Mucosa of descending colon (tissue), 3 donors: ENCODE measurements around the gene CPNE5. TPM values are rescaled to one million over a fixed set of nuclear protein-coding genes. Genes with fewer than 3 reads are reported as not detected.
A peak's percentile ranks its signal among the peaks of the same experiment; 100 is the strongest.

Source experiments
- ATAC-seq: fragments of 200-7000 bp; cut with Tn5 transposase; one replicate; pipeline ENCODE4 v1.9.1; 2020; ENCODE audit warnings: mild to moderate bottlenecking, moderate library complexity
- DNase-seq, 3 donors: peaks; one replicate each; pipeline ENCODE4 v3.0.0-alpha.2; 2020
- H3K36me3 ChIP-seq: fragments of 200-600 bp; one replicate; pipeline ENCODE4 v1.8.0; 2021; ENCODE audit warnings: low read depth, mild to moderate bottlenecking
- H3K4me1 ChIP-seq: fragments of 200-600 bp; one replicate; pipeline ENCODE4 v1.8.0; 2021; ENCODE audit warnings: low read depth, mild to moderate bottlenecking
- H3K4me3 ChIP-seq: fragments of 200-600 bp; one replicate; pipeline ENCODE4 v1.8.0; 2021; ENCODE audit warnings: mild to moderate bottlenecking
- H3K9me3 ChIP-seq: fragments of 200-600 bp; one replicate; pipeline ENCODE4 v1.8.0; 2021; ENCODE audit warnings: mild to moderate bottlenecking
- CTCF ChIP-seq: fragments of 200-600 bp; IDR thresholded peaks from one replicate; pipeline ENCODE4 v1.8.0; 2022; ENCODE audit warnings: antibody characterized with exemption, mild to moderate bottlenecking
- intact Hi-C, 2 donors: fragments of 100-400 bp; cut with DNase I in 1 of 2; cut with micrococcal nuclease in 1 of 2; formaldehyde crosslinking; loops; one replicate each; pipeline versions ENCODE4 v1.11.0 to v1.11.1; 2022; cut with DNase I, micrococcal nuclease
- total RNA-seq, 3 donors: library from RNA; stranded (reverse); fragmentation: NEBNext Ultra II Directional in 2 of 3; extraction: Animal tissue kit (Norgen Biotek cat#: 25700) in 2 of 3; gene quantifications; one replicate each; pipeline versions ENCODE4 v1.2.1 to v1.2.4, GENCODE V29; 2021 to 2023
- donor health status: DM: no; HTN: no; CAD: no; lungs with moderate emphysema.
- donor health status: DM: no; HTN: no; CAD: no.
- donor health status: DM: no; HTN: yes; CAD: no.

CPNE5 gene
- total RNA-seq, 3 donors from 2014 or later, result 4.7 to 15.2 (median 6.1) TPM

DNA sequence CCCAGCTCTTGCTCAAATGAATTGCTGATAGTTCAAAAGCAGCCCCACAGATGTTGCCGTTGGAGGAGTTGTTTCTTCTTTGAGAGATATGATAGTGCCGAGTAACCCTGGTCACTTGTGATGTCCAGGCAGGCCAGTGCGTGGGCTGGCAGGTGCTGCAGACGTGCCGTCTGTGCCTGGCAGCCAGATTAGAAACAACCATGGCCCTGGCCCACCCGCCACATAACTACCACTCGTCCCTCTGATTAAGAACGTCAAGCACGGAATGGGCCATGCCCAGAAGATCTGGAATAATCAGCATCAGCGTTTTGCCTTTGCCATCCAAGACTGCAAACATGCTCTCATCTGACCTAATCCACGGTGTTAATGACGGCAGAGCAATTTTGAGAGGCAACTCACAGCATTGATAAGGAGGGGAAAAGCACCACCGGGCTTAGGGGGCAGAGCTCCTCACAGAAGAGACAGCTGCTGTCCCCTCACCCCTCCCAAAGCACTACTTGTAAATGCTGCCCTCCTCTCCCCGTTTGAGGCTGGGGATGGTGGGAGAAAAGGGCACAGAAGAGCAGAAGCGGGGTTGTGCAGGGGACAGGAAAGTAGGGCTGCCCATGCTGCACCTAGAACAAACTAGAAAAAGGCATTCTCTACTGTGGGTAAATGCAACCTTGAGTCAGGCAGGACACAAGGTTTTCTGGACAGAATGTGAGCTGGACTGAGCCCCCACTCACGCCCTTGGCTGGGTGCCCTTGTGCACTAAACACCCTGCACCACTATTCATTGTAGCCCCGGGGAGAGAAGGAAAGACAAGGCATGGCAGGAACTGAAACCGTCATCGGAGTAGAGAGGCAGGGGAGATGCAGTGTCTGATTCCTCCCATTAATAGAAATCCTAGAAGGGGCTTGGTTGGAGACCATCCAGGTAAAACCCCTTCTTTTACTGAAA is 5.3 kb upstream of the CPNE5 start:
- Histone ChIP-seq H3K4me3 (no peak overlapping the region), H3K4me1 (peaks cover 16% of the 10 kb centered on the region), H3K9me3 (no peaks in the 10 kb centered on the region), H3K36me3 (no peaks in the 10 kb centered on the region)
- ATAC-seq, result no peak
- TF ChIP-seq CTCF, result no peak
- no peak for DNase-seq
- intact Hi-C loops, result no loop called here

- Histone ChIP-seq H3K4me3 (no peak overlapping the region), H3K36me3 (no peaks in the 10 kb centered on the region), H3K4me1 (peaks cover 11% of the 10 kb centered on the region), H3K9me3 (no peaks in the 10 kb centered on the region)
- intact Hi-C loops, result no loop called here
- no peak for TF ChIP-seq CTCF
- ATAC-seq (no peak), DNase-seq (no peak)
Measured at GRCh38 chr6:36843170-36843569, 3.9 kb upstream of the CPNE5 start.

DNA sequence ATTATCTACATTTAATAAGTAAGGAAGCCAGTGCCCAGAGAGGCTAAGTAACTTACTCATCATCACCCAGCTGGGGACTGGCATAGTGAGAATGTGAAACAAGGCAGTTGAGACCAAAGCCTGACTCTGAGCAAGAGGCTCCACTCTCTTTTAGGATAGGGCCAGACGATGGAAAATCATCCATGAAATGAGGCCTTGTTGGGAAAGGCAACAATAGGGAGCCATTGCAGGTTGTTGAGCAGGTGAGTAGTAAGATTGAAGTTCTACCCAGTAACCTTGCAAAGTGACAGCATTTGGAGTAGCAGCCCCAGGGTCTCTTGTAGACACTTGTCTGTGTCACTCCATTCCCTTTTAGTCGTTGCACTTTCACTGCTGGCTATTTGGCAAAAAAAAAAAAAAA is 2.5 kb upstream of the CPNE5 start:
- Histone ChIP-seq H3K4me1 (peaks cover 11% of the 10 kb centered on the region), H3K9me3 (no peaks in the 10 kb centered on the region), H3K4me3 (no peak overlapping the region), H3K36me3 (no peaks in the 10 kb centered on the region)
- no peak for TF ChIP-seq CTCF
- ATAC-seq (no peak), DNase-seq (no peak)
- intact Hi-C loops, result no loop called here

- Histone ChIP-seq H3K36me3 (no peaks in the 10 kb centered on the region), H3K4me3 (no peak overlapping the region), H3K4me1 (peaks cover 11% of the 10 kb centered on the region), H3K9me3 (no peaks in the 10 kb centered on the region)
- peak; percentile 26 for ATAC-seq
- no peak for TF ChIP-seq CTCF
- intact Hi-C loops, result no loop called here
- no peak for DNase-seq
Measured at GRCh38 chr6:36840432-36841403, 1.5 kb upstream of the CPNE5 start.

- no peaks in the 10 kb centered on the region for H3K9me3 ChIP-seq
- TF ChIP-seq CTCF, result no peak
- intact Hi-C loops, result no loop called here
- peak; percentile 59 for ATAC-seq
- H3K36me3 ChIP-seq, result no peaks in the 10 kb centered on the region
- DNase-seq, result peak in 1 of 3 donors; percentile 49
- H3K4me3 ChIP-seq, result no peak overlapping the region
- peaks cover 11% of the 10 kb centered on the region for H3K4me1 ChIP-seq
Measured at GRCh38 chr6:36839749-36840431, 646 bp upstream of the CPNE5 start.
